ENCODE measurements around the gene HOXA1.

GRCh38 chr7:27143950-27144780, 48.4 kb upstream of the HOXA1 start:
- TF ChIP-seq CTCF (conservative IDR thresholded peaks at IDR 0.05; ENCODE audit: low read depth, low read length) (0 out of 2 replicates have a peak, but pooled peaks have one; percentile 0), EZH2phosphoT487 (IDR thresholded peaks at IDR 0.05; ENCODE audit: borderline replicate concordance, low read length) (no peak)

Data from PC-3 (cell line).